ENCODE measurements around the gene THBS1.

Gene THBS1

DNA sequence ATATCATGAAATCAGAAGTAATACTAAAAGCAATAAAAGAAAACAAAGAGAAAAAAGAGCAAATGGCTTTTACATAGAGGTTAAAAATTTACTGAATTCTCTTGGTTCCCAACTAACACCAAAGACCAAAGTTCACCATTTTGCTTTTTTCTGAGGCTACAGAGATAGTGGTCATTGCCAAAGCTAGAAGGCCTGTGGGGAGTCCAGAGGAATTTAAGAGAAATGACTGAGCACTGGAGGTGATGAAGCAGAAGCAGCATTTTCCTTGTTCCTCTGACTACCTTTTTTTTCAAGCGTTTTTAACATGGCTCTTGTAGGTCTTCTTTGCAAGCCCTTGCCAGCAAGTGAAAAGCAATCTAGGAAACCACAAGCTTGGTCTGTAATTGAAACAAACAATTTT, 58.2 kb downstream of the THBS1 start:
- TF ChIP-seq, protein P1, sequence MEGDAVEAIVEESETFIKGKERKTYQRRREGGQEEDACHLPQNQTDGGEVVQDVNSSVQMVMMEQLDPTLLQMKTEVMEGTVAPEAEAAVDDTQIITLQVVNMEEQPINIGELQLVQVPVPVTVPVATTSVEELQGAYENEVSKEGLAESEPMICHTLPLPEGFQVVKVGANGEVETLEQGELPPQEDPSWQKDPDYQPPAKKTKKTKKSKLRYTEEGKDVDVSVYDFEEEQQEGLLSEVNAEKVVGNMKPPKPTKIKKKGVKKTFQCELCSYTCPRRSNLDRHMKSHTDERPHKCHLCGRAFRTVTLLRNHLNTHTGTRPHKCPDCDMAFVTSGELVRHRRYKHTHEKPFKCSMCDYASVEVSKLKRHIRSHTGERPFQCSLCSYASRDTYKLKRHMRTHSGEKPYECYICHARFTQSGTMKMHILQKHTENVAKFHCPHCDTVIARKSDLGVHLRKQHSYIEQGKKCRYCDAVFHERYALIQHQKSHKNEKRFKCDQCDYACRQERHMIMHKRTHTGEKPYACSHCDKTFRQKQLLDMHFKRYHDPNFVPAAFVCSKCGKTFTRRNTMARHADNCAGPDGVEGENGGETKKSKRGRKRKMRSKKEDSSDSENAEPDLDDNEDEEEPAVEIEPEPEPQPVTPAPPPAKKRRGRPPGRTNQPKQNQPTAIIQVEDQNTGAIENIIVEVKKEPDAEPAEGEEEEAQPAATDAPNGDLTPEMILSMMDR (IDR thresholded peaks at IDR 0.05; ENCODE audit: insufficient read depth, low read length) = no peak
- TF ChIP-seq SPI1 (IDR thresholded peaks at IDR 0.05; ENCODE audit: borderline replicate concordance, low read depth) (no peak), POLR2AphosphoS5 (IDR thresholded peaks at IDR 0.05; ENCODE audit: low read depth) (no peak), GABPA (IDR thresholded peaks at IDR 0.05; ENCODE audit: low read depth) (no peak)
- TF ChIP-seq, protein P2, sequence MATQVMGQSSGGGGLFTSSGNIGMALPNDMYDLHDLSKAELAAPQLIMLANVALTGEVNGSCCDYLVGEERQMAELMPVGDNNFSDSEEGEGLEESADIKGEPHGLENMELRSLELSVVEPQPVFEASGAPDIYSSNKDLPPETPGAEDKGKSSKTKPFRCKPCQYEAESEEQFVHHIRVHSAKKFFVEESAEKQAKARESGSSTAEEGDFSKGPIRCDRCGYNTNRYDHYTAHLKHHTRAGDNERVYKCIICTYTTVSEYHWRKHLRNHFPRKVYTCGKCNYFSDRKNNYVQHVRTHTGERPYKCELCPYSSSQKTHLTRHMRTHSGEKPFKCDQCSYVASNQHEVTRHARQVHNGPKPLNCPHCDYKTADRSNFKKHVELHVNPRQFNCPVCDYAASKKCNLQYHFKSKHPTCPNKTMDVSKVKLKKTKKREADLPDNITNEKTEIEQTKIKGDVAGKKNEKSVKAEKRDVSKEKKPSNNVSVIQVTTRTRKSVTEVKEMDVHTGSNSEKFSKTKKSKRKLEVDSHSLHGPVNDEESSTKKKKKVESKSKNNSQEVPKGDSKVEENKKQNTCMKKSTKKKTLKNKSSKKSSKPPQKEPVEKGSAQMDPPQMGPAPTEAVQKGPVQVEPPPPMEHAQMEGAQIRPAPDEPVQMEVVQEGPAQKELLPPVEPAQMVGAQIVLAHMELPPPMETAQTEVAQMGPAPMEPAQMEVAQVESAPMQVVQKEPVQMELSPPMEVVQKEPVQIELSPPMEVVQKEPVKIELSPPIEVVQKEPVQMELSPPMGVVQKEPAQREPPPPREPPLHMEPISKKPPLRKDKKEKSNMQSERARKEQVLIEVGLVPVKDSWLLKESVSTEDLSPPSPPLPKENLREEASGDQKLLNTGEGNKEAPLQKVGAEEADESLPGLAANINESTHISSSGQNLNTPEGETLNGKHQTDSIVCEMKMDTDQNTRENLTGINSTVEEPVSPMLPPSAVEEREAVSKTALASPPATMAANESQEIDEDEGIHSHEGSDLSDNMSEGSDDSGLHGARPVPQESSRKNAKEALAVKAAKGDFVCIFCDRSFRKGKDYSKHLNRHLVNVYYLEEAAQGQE (IDR thresholded peaks at IDR 0.05; ENCODE audit: insufficient replicate concordance, low read depth) = no peak
- Histone ChIP-seq H3K27ac (replicated peaks) (no peak overlapping the region), H3K27me3 (ENCODE audit: insufficient read depth, poor library complexity, severe bottlenecking) (peaks cover 4% of the 10 kb centered on the region), H3K4me3 (replicated peaks; ENCODE audit: insufficient read depth, low read length) (no peak overlapping the region)
- no peak for DNase-seq (ENCODE audit: low read depth in 1 of 2, low spot score in 1 of 2)

- H3K27ac ChIP-seq (replicated peaks) = no peak overlapping the region
- no peak overlapping the region for H3K4me3 ChIP-seq (replicated peaks; ENCODE audit: insufficient read depth, low read length)
- DNase-seq (ENCODE audit: low read depth in 1 of 2, low spot score in 1 of 2) = no peak
These were observed 59.8 kb downstream of the THBS1 start for GRCh38 chr15:39640665-39641064.

DNA sequence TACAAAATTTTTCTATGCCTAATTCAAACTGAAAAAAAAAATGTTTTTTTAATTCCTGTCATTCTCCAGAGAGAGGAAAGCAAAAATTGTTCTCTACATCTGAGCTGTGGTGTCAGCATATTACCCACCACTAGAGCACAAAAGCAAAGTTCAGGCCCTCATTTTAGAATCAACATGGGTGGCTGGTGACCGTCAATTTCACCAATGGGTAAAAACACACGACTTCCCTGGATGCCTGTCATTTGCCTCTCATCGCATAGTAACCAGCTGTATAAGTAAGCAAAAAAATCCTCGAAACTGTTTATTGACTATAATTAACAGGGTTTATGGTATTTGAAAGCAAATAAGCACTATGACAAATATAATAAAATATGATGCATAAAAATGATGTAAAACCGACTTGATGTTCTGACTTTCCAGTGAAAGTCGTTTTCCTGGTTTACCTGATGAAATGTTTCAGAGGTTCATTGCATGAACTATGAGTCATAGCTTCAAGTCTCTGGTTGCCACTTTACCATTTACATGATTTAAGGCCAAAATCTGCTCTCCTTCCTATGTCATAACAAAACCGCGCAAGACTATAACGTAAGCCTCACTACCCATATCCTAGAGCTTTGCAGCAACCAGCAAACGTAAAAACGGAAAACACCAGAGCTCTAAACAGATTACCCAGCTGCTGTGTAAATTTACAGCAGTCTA, 60.5 kb downstream of the THBS1 start:
- peaks cover 4% of the 10 kb centered on the region for H3K27me3 ChIP-seq (ENCODE audit: insufficient read depth, poor library complexity, severe bottlenecking)
- DNase-seq (ENCODE audit: low read depth in 1 of 2, low spot score in 1 of 2) = no peak
- TF ChIP-seq, protein P1 (IDR thresholded peaks at IDR 0.05; ENCODE audit: insufficient read depth, low read length) = no peak
- TF ChIP-seq SPI1 (IDR thresholded peaks at IDR 0.05; ENCODE audit: borderline replicate concordance, low read depth) (no peak), GABPA (IDR thresholded peaks at IDR 0.05; ENCODE audit: low read depth) (no peak), POLR2AphosphoS5 (IDR thresholded peaks at IDR 0.05; ENCODE audit: low read depth) (no peak)
- TF ChIP-seq, protein P2 (IDR thresholded peaks at IDR 0.05; ENCODE audit: insufficient replicate concordance, low read depth) = no peak
- no peak overlapping the region for H3K27ac ChIP-seq (replicated peaks)
- H3K4me3 ChIP-seq (replicated peaks; ENCODE audit: insufficient read depth, low read length) = no peak overlapping the region

More at GRCh38 chr15:39640665-39641064, 59.8 kb downstream of the THBS1 start:
- peaks cover 4% of the 10 kb centered on the region for H3K27me3 ChIP-seq (ENCODE audit: insufficient read depth, poor library complexity, severe bottlenecking)
- TF ChIP-seq, protein P2 (IDR thresholded peaks at IDR 0.05; ENCODE audit: insufficient replicate concordance, low read depth) = no peak
- no peak for TF ChIP-seq SPI1 (IDR thresholded peaks at IDR 0.05; ENCODE audit: borderline replicate concordance, low read depth)
- TF ChIP-seq POLR2AphosphoS5 (IDR thresholded peaks at IDR 0.05; ENCODE audit: low read depth) = no peak
- TF ChIP-seq, protein P1 (IDR thresholded peaks at IDR 0.05; ENCODE audit: insufficient read depth, low read length) = no peak
- no peak for TF ChIP-seq GABPA (IDR thresholded peaks at IDR 0.05; ENCODE audit: low read depth)

Data from HL-60 (cell line).